ENCODE measurements around the gene GSTM4. TPM values are rescaled to one million over a fixed set of nuclear protein-coding genes. Genes with fewer than 3 reads are reported as not detected.
"Not testable (repeated sequence)": the region's sequence is repeated elsewhere in the genome, so short reads cannot be mapped to it uniquely, and the experiment has no call there.

The GSTM4 gene
- total RNA-seq, 1 donor, result 13.8 TPM

- Histone ChIP-seq H3K27ac (ENCODE audit: low read depth, low read length) (no peak overlapping the region), H3K4me3 (ENCODE audit: insufficient read depth, low read length) (no peak overlapping the region), H3K4me2 (ENCODE audit: insufficient read depth, low read length) (no peak overlapping the region), H3K4me1 (ENCODE audit: insufficient read depth, low read length) (no peaks in the 10 kb centered on the region), H2AFZ (ENCODE audit: low read length) (no peak overlapping the region), H3K9me3 (ENCODE audit: low read depth, low read length) (no peaks in the 10 kb centered on the region), H3K79me2 (ENCODE audit: insufficient read depth, low read length) (no peaks in the 10 kb centered on the region), H4K20me1 (ENCODE audit: insufficient read depth, low read length) (no peaks in the 10 kb centered on the region), H3K27me3 (ENCODE audit: insufficient read depth, low read length) (no peaks in the 10 kb centered on the region), H3K36me3 (ENCODE audit: insufficient read depth, low read length) (no peaks in the 10 kb centered on the region)
- DNase-seq (ENCODE audit: insufficient read length, low spot score, missing footprints), result no peak
- no peak for TF ChIP-seq CTCF (IDR thresholded peaks at IDR 0.05; ENCODE audit: extremely low read depth, low read depth, low read length)
Measured at GRCh38 chr1:109677459-109677858, 21.6 kb downstream of the GSTM4 start.

- H3K36me3 ChIP-seq (ENCODE audit: insufficient read depth, low read length); H3K4me3 ChIP-seq (ENCODE audit: insufficient read depth, low read length); H3K27me3 ChIP-seq (ENCODE audit: insufficient read depth, low read length); H2AFZ ChIP-seq (ENCODE audit: low read length); H3K4me1 ChIP-seq (ENCODE audit: insufficient read depth, low read length); H3K27ac ChIP-seq (ENCODE audit: low read depth, low read length); H3K79me2 ChIP-seq (ENCODE audit: insufficient read depth, low read length); DNase-seq (ENCODE audit: insufficient read length, low spot score, missing footprints); H4K20me1 ChIP-seq (ENCODE audit: insufficient read depth, low read length); H3K4me2 ChIP-seq (ENCODE audit: insufficient read depth, low read length); H3K9me3 ChIP-seq (ENCODE audit: low read depth, low read length): not testable (repeated sequence)
Measured at GRCh38 chr1:109678637-109679036, 22.7 kb downstream of the GSTM4 start.

GRCh38 chr1:109684777-109685176 is 28.9 kb downstream of the GSTM4 start:
- not testable (repeated sequence) for H3K79me2 ChIP-seq (ENCODE audit: insufficient read depth, low read length); H4K20me1 ChIP-seq (ENCODE audit: insufficient read depth, low read length); H3K27me3 ChIP-seq (ENCODE audit: insufficient read depth, low read length); H3K27ac ChIP-seq (ENCODE audit: low read depth, low read length); H3K4me2 ChIP-seq (ENCODE audit: insufficient read depth, low read length); H3K9me3 ChIP-seq (ENCODE audit: low read depth, low read length); H3K4me3 ChIP-seq (ENCODE audit: insufficient read depth, low read length); H3K36me3 ChIP-seq (ENCODE audit: insufficient read depth, low read length); H3K4me1 ChIP-seq (ENCODE audit: insufficient read depth, low read length); DNase-seq (ENCODE audit: insufficient read length, low spot score, missing footprints); H2AFZ ChIP-seq (ENCODE audit: low read length)

GRCh38 chr1:109685399-109685798 is 29.5 kb downstream of the GSTM4 start:
- H3K4me1 ChIP-seq (ENCODE audit: insufficient read depth, low read length); H3K36me3 ChIP-seq (ENCODE audit: insufficient read depth, low read length); H4K20me1 ChIP-seq (ENCODE audit: insufficient read depth, low read length); H3K4me2 ChIP-seq (ENCODE audit: insufficient read depth, low read length); DNase-seq (ENCODE audit: insufficient read length, low spot score, missing footprints); H3K79me2 ChIP-seq (ENCODE audit: insufficient read depth, low read length); H3K4me3 ChIP-seq (ENCODE audit: insufficient read depth, low read length); H3K9me3 ChIP-seq (ENCODE audit: low read depth, low read length); H3K27ac ChIP-seq (ENCODE audit: low read depth, low read length); H3K27me3 ChIP-seq (ENCODE audit: insufficient read depth, low read length); H2AFZ ChIP-seq (ENCODE audit: low read length): not testable (repeated sequence)

GRCh38 chr1:109685890-109686289 is 30.0 kb downstream of the GSTM4 start:
- not testable (repeated sequence) for H3K4me1 ChIP-seq (ENCODE audit: insufficient read depth, low read length); H3K27me3 ChIP-seq (ENCODE audit: insufficient read depth, low read length); H3K27ac ChIP-seq (ENCODE audit: low read depth, low read length); H4K20me1 ChIP-seq (ENCODE audit: insufficient read depth, low read length); H3K36me3 ChIP-seq (ENCODE audit: insufficient read depth, low read length); DNase-seq (ENCODE audit: insufficient read length, low spot score, missing footprints); H2AFZ ChIP-seq (ENCODE audit: low read length); H3K79me2 ChIP-seq (ENCODE audit: insufficient read depth, low read length); H3K4me2 ChIP-seq (ENCODE audit: insufficient read depth, low read length); H3K4me3 ChIP-seq (ENCODE audit: insufficient read depth, low read length); H3K9me3 ChIP-seq (ENCODE audit: low read depth, low read length)

- not testable (repeated sequence) for H3K36me3 ChIP-seq (ENCODE audit: insufficient read depth, low read length); H3K9me3 ChIP-seq (ENCODE audit: low read depth, low read length); H3K4me1 ChIP-seq (ENCODE audit: insufficient read depth, low read length); H3K27ac ChIP-seq (ENCODE audit: low read depth, low read length); H3K79me2 ChIP-seq (ENCODE audit: insufficient read depth, low read length); H3K27me3 ChIP-seq (ENCODE audit: insufficient read depth, low read length); DNase-seq (ENCODE audit: insufficient read length, low spot score, missing footprints); H4K20me1 ChIP-seq (ENCODE audit: insufficient read depth, low read length)
- Histone ChIP-seq H2AFZ (ENCODE audit: low read length) (peak overlapping the region; percentile 59), H3K4me3 (ENCODE audit: insufficient read depth, low read length) (peak overlapping the region; percentile 61), H3K4me2 (ENCODE audit: insufficient read depth, low read length) (peak overlapping the region; percentile 76)
Measured at GRCh38 chr1:109687109-109687508, 31.2 kb downstream of the GSTM4 start.
